Right lobe of liver (tissue), 4 donors: ENCODE data around the gene EML4.

Source experiments
- POLR2A ChIP-seq: fragments of 450-650 bp; IDR thresholded peaks from one replicate; pipeline ENCODE4 v1.6.1; 2017; ENCODE audit warnings: antibody characterized with exemption, mild to moderate bottlenecking
- TF ChIP-seq, protein P1 (sequence below), 4 donors: fragments of 200-600 bp in 3 of 4; fragments of 450-650 bp in 1 of 4; IDR thresholded peaks; one replicate each; pipeline versions ENCODE4 v1.5.1 to v1.8.0; 2016 to 2022; ENCODE audit warnings: antibody characterized with exemption in 4 of 4, mild to moderate bottlenecking in 2 of 4
- donor health status: DM: no; HTN: no; CAD: no.
- donor health status: DM: no; HTN: no; CAD: no.
- donor health status: DM: no; HTN: yes; CAD: no.

DNA sequence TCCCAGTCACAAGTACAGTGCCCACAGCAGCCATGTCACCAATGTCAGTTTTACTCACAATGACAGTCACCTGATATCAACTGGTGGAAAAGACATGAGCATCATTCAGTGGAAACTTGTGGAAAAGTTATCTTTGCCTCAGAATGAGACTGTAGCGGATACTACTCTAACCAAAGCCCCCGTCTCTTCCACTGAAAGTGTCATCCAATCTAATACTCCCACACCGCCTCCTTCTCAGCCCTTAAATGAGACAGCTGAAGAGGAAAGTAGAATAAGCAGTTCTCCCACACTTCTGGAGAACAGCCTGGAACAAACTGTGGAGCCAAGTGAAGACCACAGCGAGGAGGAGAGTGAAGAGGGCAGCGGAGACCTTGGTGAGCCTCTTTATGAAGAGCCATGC lies 160.6 kb downstream of the EML4 start:
- no peak for TF ChIP-seq POLR2A
- TF ChIP-seq, protein P1, sequence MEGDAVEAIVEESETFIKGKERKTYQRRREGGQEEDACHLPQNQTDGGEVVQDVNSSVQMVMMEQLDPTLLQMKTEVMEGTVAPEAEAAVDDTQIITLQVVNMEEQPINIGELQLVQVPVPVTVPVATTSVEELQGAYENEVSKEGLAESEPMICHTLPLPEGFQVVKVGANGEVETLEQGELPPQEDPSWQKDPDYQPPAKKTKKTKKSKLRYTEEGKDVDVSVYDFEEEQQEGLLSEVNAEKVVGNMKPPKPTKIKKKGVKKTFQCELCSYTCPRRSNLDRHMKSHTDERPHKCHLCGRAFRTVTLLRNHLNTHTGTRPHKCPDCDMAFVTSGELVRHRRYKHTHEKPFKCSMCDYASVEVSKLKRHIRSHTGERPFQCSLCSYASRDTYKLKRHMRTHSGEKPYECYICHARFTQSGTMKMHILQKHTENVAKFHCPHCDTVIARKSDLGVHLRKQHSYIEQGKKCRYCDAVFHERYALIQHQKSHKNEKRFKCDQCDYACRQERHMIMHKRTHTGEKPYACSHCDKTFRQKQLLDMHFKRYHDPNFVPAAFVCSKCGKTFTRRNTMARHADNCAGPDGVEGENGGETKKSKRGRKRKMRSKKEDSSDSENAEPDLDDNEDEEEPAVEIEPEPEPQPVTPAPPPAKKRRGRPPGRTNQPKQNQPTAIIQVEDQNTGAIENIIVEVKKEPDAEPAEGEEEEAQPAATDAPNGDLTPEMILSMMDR (IDR thresholded peaks at IDR 0.05): no peak
